Fibroblast of lung (primary cell): ENCODE results near the gene CCDC122. TPM values are rescaled to one million over a fixed set of nuclear protein-coding genes. Genes with fewer than 3 reads are reported as not detected.

Experiments
- DNase-seq, 2 donors: peaks; one replicate each; pipeline versions ENCODE4 v3.0.0 to v3.0.0-alpha.2; 2010; ENCODE audit warnings: low read depth in 2 of 2
- H2AFZ ChIP-seq: 2 replicates; pipeline ENCODE4 v1.5.1; 2012; ENCODE audit warnings: low read length, control low read depth, inconsistent platforms
- H3K27ac ChIP-seq: 2 replicates; pipeline ENCODE4 v1.5.1; 2011; ENCODE audit warnings: low read length, control low read depth; ENCODE audit not compliant: insufficient read depth
- H3K27me3 ChIP-seq: 2 replicates; pipeline ENCODE4 v1.5.1; 2011; ENCODE audit warnings: mild to moderate bottlenecking, low read length; ENCODE audit not compliant: control insufficient read depth, insufficient read depth
- H3K36me3 ChIP-seq: 2 replicates; pipeline ENCODE4 v1.5.1; 2011; ENCODE audit warnings: low read length; ENCODE audit not compliant: control insufficient read depth, insufficient read depth
- H3K4me1 ChIP-seq: 2 replicates; pipeline ENCODE4 v1.5.1; 2011; ENCODE audit warnings: low read length; ENCODE audit not compliant: control insufficient read depth, insufficient read depth; ENCODE audit errors: extremely low read depth
- H3K4me2 ChIP-seq: 2 replicates; pipeline ENCODE4 v1.5.1; 2011; ENCODE audit warnings: low read length, control low read depth; ENCODE audit not compliant: insufficient read depth; ENCODE audit errors: extremely low read depth
- H3K4me3 ChIP-seq, 4 experiments: fragments of 200-600 bp in 1 of 4; sonication (generic) in 1 of 4; replicated peaks in 1 of 4; 2 replicates each; pipeline ENCODE4 v1.5.1; 2011 to 2016; ENCODE audit warnings: low read length in 4 of 4, low read depth in 3 of 4, mild to moderate bottlenecking in 3 of 4, control low read depth in 2 of 4, inconsistent platforms in 1 of 4, mixed read lengths in 1 of 4; ENCODE audit not compliant: insufficient read depth in 1 of 4; ENCODE audit errors: control extremely low read depth in 1 of 4
- H3K79me2 ChIP-seq: 2 replicates; pipeline ENCODE4 v1.5.1; 2012; ENCODE audit warnings: mild to moderate bottlenecking, low read length, inconsistent platforms; ENCODE audit not compliant: control insufficient read depth, insufficient read depth
- H3K9ac ChIP-seq: 2 replicates; pipeline ENCODE4 v1.5.1; 2011; ENCODE audit warnings: mild to moderate bottlenecking, low read length, control low read depth; ENCODE audit not compliant: insufficient read depth
- H3K9me3 ChIP-seq: 2 replicates; pipeline ENCODE4 v1.5.1; 2012; ENCODE audit warnings: low read depth, low read length; ENCODE audit not compliant: control insufficient read depth, insufficient read depth
- H4K20me1 ChIP-seq: 2 replicates; pipeline ENCODE4 v1.5.1; 2011; ENCODE audit warnings: low read length; ENCODE audit not compliant: control insufficient read depth, insufficient read depth; ENCODE audit errors: extremely low read depth
- CTCF ChIP-seq, 2 donors: IDR thresholded peaks in 1 of 2; conservative IDR thresholded peaks in 1 of 2; 1 replicate in 1 of 2; 2 replicates in 1 of 2; pipeline ENCODE4 v1.5.1; 2011 to 2012; ENCODE audit warnings: low read length in 2 of 2, control low read depth in 1 of 2, inconsistent platforms in 1 of 2, low read depth in 1 of 2, mild to moderate bottlenecking in 1 of 2
- EZH2 ChIP-seq: IDR thresholded peaks from 2 replicates; pipeline ENCODE4 v1.5.1; 2012; ENCODE audit warnings: low read length, control low read depth, mild to moderate bottlenecking; ENCODE audit errors: missing control alignments
- polyA plus RNA-seq, 2 donors: library from polyadenylated mRNA; depleted of rRNA in 1 of 2; stranded (reverse) in 1 of 2; unstranded in 1 of 2; fragments of >200 nt; gene quantifications; 2 replicates each; pipeline ENCODE4 v1.2.1, GENCODE V29; 2011 to 2012; ENCODE audit warnings: missing spikeins in 1 of 2
- total RNA-seq: library from RNA; depleted of rRNA; stranded (reverse); fragments of >200 nt; gene quantifications from 2 replicates; pipeline ENCODE4 v1.2.1, GENCODE V29; 2014

CCDC122 gene
- total and polyA plus RNA-seq, 2 donors (not counting 1 experiment from before 2014, with no cell fraction given) = 2.0 to 6.8 TPM

GRCh38 chr13:43799191-43799590 is 80.3 kb downstream of the CCDC122 start:
- no peak overlapping the region for H2AFZ ChIP-seq
- H3K9ac ChIP-seq = no peak overlapping the region
- no peak overlapping the region for H3K27ac ChIP-seq
- H3K27me3 ChIP-seq = no peaks in the 10 kb centered on the region
- no peak overlapping the region for H3K4me3 ChIP-seq
- H3K4me1 ChIP-seq = no peaks in the 10 kb centered on the region
- H3K9me3 ChIP-seq = no peaks in the 10 kb centered on the region
- H3K79me2 ChIP-seq = no peaks in the 10 kb centered on the region
- no peak for DNase-seq
- H3K36me3 ChIP-seq = no peaks in the 10 kb centered on the region
- H3K4me2 ChIP-seq = no peak overlapping the region
- TF ChIP-seq EZH2 (no peak), CTCF (conservative IDR thresholded peaks at IDR 0.05 in 1 of 2, IDR thresholded peaks at IDR 0.05 in 1 of 2; ENCODE audit: low read depth in 1 of 2, low read length in 2 of 2) (no peak)
- no peaks in the 10 kb centered on the region for H4K20me1 ChIP-seq

- Histone ChIP-seq H3K36me3 (no peaks in the 10 kb centered on the region), H3K4me3 (no peak overlapping the region), H3K79me2 (no peaks in the 10 kb centered on the region), H3K27me3 (no peaks in the 10 kb centered on the region), H3K4me1 (no peaks in the 10 kb centered on the region), H3K9ac (no peak overlapping the region), H3K27ac (no peak overlapping the region), H2AFZ (no peak overlapping the region), H4K20me1 (no peaks in the 10 kb centered on the region), H3K9me3 (no peaks in the 10 kb centered on the region), H3K4me2 (no peak overlapping the region)
- TF ChIP-seq EZH2 = no peak
- peak in 1 of 2 donors; percentile 2 for TF ChIP-seq CTCF (conservative IDR thresholded peaks at IDR 0.05 in 1 of 2, IDR thresholded peaks at IDR 0.05 in 1 of 2; ENCODE audit: low read depth in 1 of 2, low read length in 2 of 2)
- DNase-seq = peak in 1 of 2 donors; percentile 38
Observed at GRCh38 chr13:43797869-43798268, 81.7 kb downstream of the CCDC122 start.

GRCh38 chr13:43797159-43797558 is 82.4 kb downstream of the CCDC122 start:
- TF ChIP-seq CTCF (conservative IDR thresholded peaks at IDR 0.05 in 1 of 2, IDR thresholded peaks at IDR 0.05 in 1 of 2; ENCODE audit: low read depth in 1 of 2, low read length in 2 of 2) (no peak), EZH2 (no peak)
- no peak overlapping the region for H3K27ac ChIP-seq
- no peak overlapping the region for H3K4me2 ChIP-seq
- no peaks in the 10 kb centered on the region for H3K79me2 ChIP-seq
- no peak for DNase-seq
- H3K4me3 ChIP-seq = no peak overlapping the region
- H3K9ac ChIP-seq = no peak overlapping the region
- H2AFZ ChIP-seq = no peak overlapping the region
- H3K4me1 ChIP-seq = no peaks in the 10 kb centered on the region
- H4K20me1 ChIP-seq = no peaks in the 10 kb centered on the region
- H3K9me3 ChIP-seq = no peaks in the 10 kb centered on the region
- H3K27me3 ChIP-seq = no peaks in the 10 kb centered on the region
- no peaks in the 10 kb centered on the region for H3K36me3 ChIP-seq
